A673 (cell line): ENCODE results near the gene ERC1.

Experiments
- CTCF ChIP-seq: fragments of 300-800, 200-600 bp; sonication (generic); conservative IDR thresholded peaks from 2 replicates; pipeline ENCODE4 v1.5.1; 2017; ENCODE audit warnings: low read depth, mild to moderate bottlenecking, antibody characterized with exemption, low read length, moderate library complexity, mixed read lengths
- EZH2 ChIP-seq: fragments of 200-600 bp; sonication (generic); IDR thresholded peaks from 2 replicates; pipeline ENCODE4 v1.6.1; 2017; ENCODE audit warnings: borderline replicate concordance, low read depth, mild to moderate bottlenecking, mixed read lengths, antibody characterized with exemption, low read length; ENCODE audit not compliant: poor library complexity, severe bottlenecking

DNA sequence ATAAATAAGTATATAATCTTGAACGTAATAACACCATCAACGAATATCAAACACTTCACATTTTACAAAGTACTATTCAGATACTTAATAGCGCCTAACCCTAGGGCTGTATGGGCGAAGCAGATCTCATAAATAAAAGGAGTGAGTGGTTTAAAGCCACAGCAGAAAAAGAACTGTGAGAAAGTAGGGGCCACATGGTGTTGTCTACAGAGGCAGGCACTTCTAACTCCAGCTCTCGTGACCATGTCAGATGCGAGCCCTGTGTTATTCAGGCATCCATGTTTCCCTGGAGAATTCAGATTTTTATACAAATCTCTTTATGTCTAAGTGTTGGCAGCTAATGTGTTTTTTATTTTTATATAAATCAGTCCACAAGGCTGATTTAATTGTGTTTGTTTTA is 391.1 kb downstream of the ERC1 start:
- TF ChIP-seq CTCF (no peak), EZH2 (no peak)
